ENCODE results near the gene USP49. TPM values are rescaled to one million over a fixed set of nuclear protein-coding genes. Genes with fewer than 3 reads are reported as not detected.

USP49 gene
- total RNA-seq, 4 donors from 2014 or later, result 2.3 to 7.9 (median 4.0) TPM

DNA sequence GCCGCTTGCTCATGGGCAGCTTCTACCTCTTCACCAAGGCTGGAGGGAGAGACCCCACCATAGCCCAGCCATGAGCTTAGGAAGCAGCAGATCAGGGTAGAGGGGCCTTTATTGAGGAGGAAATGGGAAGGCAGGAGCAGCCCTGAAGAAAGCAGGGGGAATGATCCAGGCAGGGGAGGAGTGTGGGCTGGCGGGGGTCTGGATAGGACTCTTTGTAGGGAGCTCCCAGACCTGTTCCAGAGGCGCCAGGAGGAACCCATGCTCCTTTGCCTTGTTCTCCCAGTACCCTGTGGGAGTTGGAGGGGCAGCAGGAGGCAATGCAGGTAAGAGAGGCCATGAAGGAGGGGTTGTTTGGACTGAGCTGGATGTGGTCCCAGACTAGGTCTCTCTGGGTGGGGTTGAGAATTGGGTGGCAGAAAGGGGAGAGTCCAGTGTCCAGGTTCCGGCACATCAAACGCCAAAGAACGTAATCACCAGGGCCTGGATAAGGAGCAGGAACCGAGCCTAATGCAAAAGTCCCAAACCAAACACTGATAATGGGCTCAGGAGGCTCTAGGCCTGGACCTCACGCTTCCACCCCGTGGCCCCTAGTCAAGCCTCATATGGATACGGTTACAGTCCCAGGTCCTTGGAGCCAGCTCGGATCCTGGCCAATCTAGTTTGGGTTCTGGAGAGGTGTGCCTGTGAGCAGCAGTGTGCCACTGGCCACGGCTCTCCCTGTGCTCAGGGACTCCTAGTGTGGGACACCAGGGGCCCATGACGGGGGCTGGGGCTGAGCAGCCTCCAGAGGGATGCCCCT is 135.9 kb downstream of the USP49 start:
- Histone ChIP-seq H3K4me1 (no peaks in the 10 kb centered on the region), H3K36me3 (no peaks in the 10 kb centered on the region), H3K9me3 (no peaks in the 10 kb centered on the region), H3K27me3 (no peaks in the 10 kb centered on the region), H3K27ac (no peak overlapping the region), H3K4me3 (no peak overlapping the region)
- DNase-seq, result no peak
- TF ChIP-seq, protein P1, sequence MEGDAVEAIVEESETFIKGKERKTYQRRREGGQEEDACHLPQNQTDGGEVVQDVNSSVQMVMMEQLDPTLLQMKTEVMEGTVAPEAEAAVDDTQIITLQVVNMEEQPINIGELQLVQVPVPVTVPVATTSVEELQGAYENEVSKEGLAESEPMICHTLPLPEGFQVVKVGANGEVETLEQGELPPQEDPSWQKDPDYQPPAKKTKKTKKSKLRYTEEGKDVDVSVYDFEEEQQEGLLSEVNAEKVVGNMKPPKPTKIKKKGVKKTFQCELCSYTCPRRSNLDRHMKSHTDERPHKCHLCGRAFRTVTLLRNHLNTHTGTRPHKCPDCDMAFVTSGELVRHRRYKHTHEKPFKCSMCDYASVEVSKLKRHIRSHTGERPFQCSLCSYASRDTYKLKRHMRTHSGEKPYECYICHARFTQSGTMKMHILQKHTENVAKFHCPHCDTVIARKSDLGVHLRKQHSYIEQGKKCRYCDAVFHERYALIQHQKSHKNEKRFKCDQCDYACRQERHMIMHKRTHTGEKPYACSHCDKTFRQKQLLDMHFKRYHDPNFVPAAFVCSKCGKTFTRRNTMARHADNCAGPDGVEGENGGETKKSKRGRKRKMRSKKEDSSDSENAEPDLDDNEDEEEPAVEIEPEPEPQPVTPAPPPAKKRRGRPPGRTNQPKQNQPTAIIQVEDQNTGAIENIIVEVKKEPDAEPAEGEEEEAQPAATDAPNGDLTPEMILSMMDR (IDR thresholded peaks at IDR 0.05), result no peak
- TF ChIP-seq POLR2A (IDR thresholded peaks at IDR 0.05) (no peak), POLR2AphosphoS5 (IDR thresholded peaks at IDR 0.05) (no peak), EP300 (IDR thresholded peaks at IDR 0.05; ENCODE audit: low read depth) (no peak)
- 87% methylated on average over 11 of the region's 13 CpGs; no CpG with 5 or more reads in 1 of the 2 donors for WGBS, 2 donors (ENCODE audit: low coverage in 1 of 2)
- in situ Hi-C loops (cut with MboI; ENCODE audit: low pct_ligation_motif_present in 1 of 4, low pct_unique_long_range_greater_than_20kb in 1 of 4, low sequenced_read_pairs in 3 of 4) (no loop called here), intact Hi-C loops (cut with DNase I; ENCODE audit: low total_unique reads) (no loop called here)

DNA sequence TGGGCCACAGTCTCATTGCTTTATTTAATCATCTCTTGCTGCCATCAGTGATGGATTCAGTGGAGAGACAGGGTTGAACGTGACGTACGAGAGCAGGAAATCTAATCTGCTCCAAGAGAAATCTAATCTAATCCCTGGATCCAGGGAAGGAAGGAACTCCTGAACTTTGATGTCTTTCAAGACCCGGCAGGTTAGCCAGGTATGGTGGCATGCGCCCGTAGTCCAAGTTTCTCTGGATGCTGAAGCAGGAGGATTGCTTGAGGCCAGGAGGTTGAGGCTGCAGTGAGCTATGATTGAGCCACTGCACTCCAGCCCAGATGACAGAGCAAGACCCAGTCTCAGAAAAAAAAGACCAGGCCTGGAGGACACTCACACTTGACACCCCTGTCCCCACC is 136.5 kb downstream of the USP49 start:
- no peaks in the 10 kb centered on the region for H3K27me3 ChIP-seq
- no peaks in the 10 kb centered on the region for H3K9me3 ChIP-seq
- H3K36me3 ChIP-seq, result no peaks in the 10 kb centered on the region
- H3K4me3 ChIP-seq, result no peak overlapping the region
- WGBS, 2 donors (ENCODE audit: low coverage in 1 of 2), result 88% methylated on average over 6 of the region's 6 CpGs; no CpG with 5 or more reads in 1 of the 2 donors
- H3K4me1 ChIP-seq, result no peaks in the 10 kb centered on the region
- no peak overlapping the region for H3K27ac ChIP-seq
- in situ Hi-C loops (cut with MboI; ENCODE audit: low pct_ligation_motif_present in 1 of 4, low pct_unique_long_range_greater_than_20kb in 1 of 4, low sequenced_read_pairs in 3 of 4) (no loop called here), intact Hi-C loops (cut with DNase I; ENCODE audit: low total_unique reads) (no loop called here)
- TF ChIP-seq POLR2AphosphoS5 (IDR thresholded peaks at IDR 0.05) (no peak), EP300 (IDR thresholded peaks at IDR 0.05; ENCODE audit: low read depth) (no peak), POLR2A (IDR thresholded peaks at IDR 0.05) (no peak)
- TF ChIP-seq, protein P1 (IDR thresholded peaks at IDR 0.05), result no peak
- no peak for DNase-seq

DNA sequence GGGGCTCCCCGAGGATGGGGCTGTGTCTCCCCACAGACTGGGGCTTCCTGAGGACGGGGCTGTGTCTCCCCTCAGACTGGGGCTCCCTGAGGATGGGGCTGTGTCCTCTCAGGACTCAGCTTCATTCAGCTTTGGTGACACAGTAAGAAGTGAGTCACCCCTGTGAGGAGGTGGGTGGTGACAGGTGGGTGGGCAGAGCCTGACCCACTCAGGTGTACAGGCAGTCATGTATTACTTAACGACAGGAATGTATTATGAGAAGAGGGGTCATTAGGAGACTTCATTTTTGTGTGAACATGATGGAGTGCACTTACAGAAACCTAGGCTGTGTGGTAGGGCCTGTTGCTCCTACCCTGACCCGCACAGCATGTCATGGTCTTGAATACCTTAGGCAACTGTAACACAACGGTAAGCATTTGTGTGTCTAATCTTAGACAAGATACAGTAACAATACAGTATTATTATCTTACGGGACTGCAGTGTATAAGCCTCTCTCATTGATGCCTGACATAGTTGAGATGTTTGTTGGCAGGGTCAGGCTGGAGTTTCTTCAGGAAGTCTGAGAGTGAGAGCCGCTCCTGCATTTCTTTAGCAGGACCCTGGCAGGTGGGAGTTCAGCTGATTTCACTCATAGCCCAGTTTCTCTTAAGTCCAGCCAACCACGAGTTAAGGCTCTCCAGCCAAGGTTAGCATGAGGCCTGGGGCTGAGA is 137.1 kb downstream of the USP49 start:
- intact Hi-C loops (cut with DNase I; ENCODE audit: low total_unique reads), result no loop called here
- Histone ChIP-seq H3K9me3 (no peaks in the 10 kb centered on the region), H3K4me1 (no peaks in the 10 kb centered on the region), H3K27me3 (no peaks in the 10 kb centered on the region), H3K27ac (no peak overlapping the region), H3K36me3 (no peaks in the 10 kb centered on the region), H3K4me3 (no peak overlapping the region)
- TF ChIP-seq POLR2A (IDR thresholded peaks at IDR 0.05), result no peak
- TF ChIP-seq, protein P1 (IDR thresholded peaks at IDR 0.05), result no peak
- TF ChIP-seq POLR2AphosphoS5 (IDR thresholded peaks at IDR 0.05), result no peak
- TF ChIP-seq EP300 (IDR thresholded peaks at IDR 0.05; ENCODE audit: low read depth), result no peak
- in situ Hi-C loops (cut with MboI; ENCODE audit: low pct_ligation_motif_present in 1 of 4, low pct_unique_long_range_greater_than_20kb in 1 of 4, low sequenced_read_pairs in 3 of 4), result no loop called here
- no peak for DNase-seq
- 77 to 81% methylated on average over 5 to 6 of the region's 8 CpGs for WGBS, 2 donors (ENCODE audit: low coverage in 1 of 2)

DNA sequence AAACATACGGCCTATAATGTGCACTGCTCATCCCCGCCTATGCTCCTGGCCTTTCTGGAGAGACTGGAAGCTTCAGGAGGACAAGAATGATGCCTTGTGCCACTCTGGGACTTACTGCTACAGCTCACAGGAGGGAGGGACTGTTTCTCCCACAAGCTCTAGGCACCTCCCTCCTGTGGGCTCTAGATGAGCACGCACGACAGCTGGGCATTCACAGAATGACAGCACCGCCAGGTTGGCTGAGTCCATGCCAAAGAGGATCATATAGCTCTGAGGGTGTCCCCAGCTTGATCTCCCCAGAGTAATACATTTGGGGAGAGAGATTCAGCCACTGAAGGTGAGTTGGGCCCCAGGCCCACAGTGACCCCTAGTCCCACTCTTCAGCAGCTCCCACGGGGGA is 137.9 kb downstream of the USP49 start:
- Histone ChIP-seq H3K9me3 (no peaks in the 10 kb centered on the region), H3K36me3 (no peaks in the 10 kb centered on the region), H3K4me1 (no peaks in the 10 kb centered on the region), H3K27me3 (no peaks in the 10 kb centered on the region), H3K27ac (no peak overlapping the region), H3K4me3 (no peak overlapping the region)
- in situ Hi-C loops (cut with MboI; ENCODE audit: low pct_ligation_motif_present in 1 of 4, low pct_unique_long_range_greater_than_20kb in 1 of 4, low sequenced_read_pairs in 3 of 4) (no loop called here), intact Hi-C loops (cut with DNase I; ENCODE audit: low total_unique reads) (no loop called here)
- DNase-seq, result no peak
- WGBS, 2 donors (ENCODE audit: low coverage in 1 of 2), result 95% methylated on average over 6 of the region's 6 CpGs; no CpG with 5 or more reads in 1 of the 2 donors
- TF ChIP-seq EP300 (IDR thresholded peaks at IDR 0.05; ENCODE audit: low read depth) (no peak), POLR2A (IDR thresholded peaks at IDR 0.05) (no peak), POLR2AphosphoS5 (IDR thresholded peaks at IDR 0.05) (no peak)
- TF ChIP-seq, protein P1 (IDR thresholded peaks at IDR 0.05), result no peak

All from transverse colon (tissue), 4 donors.